NCI-H128 (cell line): ENCODE results near the gene INF2.

Experiments used
- DNase-seq: peaks from one replicate; lab custom pipeline; 2025; ENCODE audit not compliant: unreplicated experiment; lab: John Stamatoyannopoulos, UW

The INF2 gene

DNA sequence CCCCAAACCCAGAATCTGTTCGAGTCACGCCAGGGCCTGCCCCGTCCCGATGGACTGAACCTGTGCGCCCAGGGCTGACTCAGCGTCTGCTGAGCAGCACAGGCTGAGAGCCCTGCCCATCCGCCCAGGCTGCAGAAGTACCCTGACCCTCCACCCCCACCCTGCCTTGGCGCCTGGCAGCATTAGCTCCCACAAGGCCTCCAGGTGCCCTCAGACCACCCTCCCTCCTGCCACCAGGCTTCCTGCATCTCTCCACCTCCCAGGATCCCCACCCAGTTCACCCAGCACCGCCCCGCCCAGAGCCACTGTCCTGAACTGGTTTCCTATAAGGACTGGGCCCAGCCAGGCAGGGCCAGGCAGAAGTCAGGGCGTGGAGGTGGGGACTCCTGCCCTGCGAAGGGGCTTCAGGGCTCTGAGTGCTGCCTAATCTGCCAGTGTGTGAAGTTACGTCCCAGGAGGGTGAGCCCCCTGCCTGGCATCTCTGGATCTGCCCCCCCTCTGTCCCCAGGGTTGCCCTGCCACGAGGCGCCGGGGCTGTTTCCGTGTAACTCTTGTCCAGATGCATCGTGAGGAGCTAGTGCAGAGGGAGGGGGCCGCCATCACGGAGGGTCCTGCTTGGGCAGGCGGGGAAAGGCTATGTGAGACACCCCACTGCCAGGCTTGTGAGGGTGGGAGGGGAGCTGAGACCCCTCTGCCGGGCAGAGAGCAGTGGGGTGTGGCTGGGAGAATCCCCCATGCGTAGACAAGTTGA is 43.7 kb downstream of the INF2 start:
- DNase-seq, result no peak

DNA sequence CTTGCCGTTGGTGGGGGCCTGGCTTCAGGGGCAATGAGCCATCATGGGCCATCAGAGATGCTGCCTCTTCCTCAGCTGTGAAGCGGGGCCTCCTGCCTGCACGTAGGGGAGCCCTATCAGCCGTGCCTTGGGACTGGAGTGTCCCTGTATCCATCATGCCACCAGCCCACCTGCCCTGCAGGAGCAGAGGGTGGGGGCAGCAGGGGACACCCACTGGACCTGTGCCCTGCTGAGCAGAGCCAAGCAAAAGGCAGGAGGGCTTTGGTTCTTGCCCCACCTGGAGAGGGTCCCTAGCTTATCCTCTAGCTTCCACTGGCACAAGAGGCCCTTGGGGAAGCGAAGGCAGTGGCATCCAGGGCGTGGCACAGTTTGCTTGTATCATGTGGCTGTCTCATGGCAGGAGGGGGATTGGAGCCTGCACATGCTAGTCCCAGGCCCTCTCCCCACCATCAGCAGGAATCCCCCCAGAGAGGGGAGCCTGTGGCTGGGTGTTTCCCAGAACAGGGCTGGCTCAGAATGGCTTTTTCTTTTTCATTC is 44.7 kb downstream of the INF2 start:
- no peak for DNase-seq

DNA sequence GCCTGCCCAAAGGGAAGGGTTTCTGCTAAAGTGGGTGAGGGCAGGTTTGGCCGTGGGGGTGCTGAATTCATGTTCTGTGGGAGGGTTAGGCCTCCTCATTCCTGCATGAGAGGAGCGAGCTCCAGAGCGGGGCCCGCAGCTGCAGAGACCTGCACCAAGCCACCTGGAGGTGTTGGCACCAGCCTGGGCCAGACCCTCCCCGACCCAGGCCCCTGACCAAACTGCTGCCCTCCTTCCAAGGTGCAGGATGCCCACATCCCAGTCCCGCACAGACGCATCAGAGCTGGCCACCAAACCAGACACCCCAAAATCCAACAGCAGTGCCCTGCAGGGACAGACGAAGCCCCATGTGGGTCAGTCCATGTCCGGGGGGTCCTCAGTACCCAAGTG is 45.2 kb downstream of the INF2 start:
- DNase-seq, result no peak

DNA sequence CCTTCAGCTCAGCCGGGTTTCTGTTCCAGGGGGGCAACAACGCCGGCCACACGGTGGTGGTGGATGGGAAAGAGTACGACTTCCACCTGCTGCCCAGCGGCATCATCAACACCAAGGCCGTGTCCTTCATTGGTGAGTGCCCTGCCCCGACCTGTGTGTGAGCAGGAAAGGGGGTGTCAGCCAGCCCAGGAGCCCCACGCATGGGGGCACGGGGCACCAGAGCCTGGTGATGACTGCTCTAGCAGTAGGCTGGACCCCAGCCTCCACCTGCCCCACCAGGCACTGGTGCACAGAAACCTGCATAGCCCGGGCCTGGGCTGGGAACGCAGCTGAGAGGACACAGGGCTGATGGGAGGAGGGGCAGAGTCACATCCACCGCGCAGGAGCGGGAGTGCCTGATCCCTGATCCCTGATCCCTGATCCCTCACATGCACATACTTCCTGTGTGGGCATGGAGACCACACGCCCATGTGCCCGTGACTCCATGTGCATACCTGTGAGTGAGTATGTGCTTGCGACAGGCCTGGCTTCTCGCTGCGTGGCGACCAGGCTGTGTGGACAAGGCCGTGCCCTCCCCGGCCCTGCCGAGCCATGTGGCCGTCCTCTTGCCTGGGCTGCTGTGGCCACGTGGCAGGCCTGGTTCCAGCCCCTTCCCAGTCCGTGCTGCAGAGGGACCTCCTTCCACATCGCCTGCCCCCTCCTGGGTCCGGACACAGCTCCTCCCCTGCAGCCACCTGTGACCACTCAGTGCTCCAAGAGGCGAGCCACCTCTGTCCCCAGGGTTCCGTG is 45.8 kb downstream of the INF2 start:
- no peak for DNase-seq

DNA sequence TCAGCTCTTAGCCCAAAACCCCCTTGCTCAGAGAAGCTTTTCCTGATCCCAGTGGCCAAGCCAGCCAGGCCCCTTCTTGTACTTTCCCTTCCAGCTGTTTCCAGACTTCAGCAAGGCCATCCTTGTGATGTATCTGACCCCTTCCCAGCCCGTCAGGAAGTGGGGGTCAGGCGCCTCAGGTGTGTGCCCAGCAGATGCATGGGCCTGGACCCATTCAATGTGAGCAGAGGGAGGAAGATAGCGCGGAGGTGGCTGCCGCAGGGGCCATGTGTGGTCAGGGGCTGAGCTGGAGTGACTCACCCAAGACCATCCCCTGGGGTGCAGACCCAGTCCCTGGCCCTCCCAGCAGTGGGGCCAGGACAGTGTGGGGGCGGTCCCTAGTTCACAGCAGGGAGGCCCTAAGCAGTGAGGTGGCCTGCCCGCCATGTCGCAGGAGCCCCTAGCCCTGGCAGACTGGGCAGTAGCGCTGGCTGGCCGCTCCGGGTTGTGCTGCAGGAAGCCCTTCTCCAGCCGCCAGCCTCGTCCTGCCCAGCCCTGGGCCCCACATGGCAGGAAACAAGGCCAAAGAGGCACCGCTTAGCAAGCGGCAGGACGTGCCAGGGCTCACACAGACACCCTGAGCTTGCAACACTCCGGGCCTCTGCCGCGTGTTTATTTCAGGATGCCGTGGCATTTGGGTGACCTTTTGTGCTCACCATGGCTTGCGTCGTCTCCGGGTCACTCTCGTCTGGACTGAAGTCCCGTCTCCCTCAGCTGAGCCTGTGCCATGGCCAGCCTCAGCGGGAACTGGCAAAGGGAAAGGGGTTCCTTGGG is 46.6 kb downstream of the INF2 start:
- no peak for DNase-seq

DNA sequence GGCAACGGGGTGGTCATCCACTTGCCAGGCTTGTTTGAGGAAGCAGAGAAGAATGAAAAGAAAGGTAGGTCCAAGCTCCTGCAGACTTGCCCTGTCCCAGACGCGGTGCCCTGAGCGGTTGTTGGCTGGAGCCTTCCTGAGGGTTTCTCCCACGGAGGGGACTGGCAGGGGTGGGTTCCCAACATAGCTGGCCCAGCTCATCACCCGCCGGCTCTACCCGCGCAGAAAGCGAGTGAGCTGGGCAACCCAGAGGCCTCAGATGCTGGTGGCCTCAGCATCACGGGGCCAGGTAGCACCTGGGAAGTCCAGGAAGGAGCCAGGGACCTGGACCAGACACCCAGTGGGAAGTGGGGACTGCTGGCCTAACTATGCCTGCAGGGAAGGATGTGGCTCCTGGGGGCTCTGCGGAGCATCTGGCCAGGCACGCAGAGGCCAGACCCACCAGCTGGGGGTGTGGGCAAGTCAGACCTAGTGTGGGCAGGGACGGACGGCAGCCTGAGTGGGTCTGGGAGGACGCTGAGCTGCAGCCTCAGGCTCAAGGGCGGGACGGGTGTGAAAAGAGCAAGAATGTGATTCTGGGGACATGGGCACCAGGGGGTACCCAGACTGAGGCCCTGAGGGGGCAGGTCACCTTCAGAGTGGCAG is 49.1 kb downstream of the INF2 start:
- no peak for DNase-seq

DNA sequence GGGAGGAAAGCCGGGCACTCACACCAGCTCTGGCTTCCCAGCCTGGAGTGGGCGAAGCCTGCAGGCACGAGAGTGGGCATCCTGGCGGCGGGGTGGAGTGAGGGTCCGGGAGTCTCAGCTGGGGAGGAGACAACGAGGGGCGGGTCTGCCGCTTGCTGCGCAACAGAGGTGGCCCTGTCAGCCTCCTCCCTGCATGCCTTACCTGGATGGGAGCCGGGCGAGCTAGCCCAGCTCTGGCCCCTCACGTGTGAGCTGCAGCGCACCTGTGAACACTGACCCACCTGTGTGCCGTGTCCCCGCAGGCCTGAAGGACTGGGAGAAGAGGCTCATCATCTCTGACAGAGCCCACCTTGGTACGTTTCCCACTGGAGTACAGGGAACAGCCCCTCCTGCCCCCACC is 49.6 kb downstream of the INF2 start:
- no peak for DNase-seq

DNA sequence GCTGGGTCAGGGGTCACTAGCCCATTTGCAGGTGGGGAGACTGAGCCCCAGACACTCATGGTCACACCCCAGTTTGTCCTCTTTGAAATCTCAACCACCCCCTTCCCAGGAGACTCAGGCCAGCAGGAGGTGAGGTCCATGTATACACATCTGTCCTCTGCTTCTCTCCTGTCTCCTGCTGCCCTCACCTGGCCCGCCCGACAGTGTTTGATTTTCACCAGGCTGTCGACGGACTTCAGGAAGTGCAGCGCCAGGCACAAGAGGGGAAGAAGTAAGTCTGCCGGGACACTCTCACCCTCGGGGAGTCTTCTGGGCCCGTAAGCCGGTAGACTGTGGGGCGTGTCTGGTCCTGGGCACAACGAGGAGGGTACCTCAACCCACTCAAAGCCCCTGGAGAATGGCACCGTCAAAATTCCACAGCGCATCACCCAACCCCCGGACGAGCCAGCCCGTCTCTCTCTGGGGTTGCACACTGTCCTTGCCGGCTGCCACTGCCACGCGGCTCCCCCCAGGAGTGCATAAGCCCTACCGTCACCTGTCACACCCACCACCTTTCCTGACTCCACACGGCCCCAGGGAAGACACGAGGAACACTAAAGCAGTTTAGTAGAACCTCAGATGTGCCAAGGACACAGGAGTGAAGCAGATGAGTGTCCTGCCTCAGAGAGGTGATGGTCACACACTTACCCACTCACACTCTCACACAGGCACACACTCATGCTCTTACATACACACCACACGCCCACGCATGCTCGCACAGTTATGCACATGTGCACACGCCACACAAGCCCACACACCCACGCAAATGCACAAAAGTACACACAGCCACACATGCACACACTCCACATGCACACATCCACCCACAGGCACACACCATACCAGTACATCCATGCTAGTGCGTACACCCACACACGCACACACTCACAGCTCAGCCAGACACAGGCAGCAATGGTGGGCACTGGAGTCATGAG is 50.4 kb downstream of the INF2 start:
- DNase-seq, result no peak

DNA sequence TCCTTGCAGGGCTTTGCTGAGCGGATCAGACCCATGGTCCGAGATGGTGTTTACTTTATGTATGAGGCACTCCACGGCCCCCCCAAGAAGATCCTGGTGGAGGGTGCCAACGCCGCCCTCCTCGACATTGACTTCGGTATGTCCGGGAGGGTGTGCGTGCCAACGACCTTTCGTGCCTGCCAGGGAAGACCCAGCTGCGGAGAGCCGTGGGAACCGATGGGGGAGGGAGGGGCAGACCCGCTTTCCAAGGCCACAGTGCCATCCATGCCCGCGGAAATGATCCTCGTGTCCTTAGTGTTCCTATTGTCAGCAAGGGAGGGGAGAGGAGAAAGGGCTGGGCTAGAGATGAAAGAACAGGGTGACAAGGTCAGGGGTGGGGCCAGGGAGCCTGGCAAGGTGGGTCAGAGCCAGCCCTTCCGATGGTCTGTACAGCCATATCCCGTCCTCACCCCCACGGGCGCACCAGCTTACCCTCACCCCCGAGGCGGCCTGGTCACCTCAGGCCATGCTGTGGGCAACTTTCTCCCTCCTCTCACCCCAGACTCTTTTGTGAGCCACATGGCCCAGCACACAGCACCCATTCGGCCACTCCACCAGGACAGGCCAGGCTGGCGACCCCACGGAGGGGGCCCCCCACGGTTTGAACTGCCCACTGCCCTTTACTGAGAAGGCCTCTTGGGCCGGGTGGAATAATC is 51.8 kb downstream of the INF2 start:
- DNase-seq, result no peak

DNA sequence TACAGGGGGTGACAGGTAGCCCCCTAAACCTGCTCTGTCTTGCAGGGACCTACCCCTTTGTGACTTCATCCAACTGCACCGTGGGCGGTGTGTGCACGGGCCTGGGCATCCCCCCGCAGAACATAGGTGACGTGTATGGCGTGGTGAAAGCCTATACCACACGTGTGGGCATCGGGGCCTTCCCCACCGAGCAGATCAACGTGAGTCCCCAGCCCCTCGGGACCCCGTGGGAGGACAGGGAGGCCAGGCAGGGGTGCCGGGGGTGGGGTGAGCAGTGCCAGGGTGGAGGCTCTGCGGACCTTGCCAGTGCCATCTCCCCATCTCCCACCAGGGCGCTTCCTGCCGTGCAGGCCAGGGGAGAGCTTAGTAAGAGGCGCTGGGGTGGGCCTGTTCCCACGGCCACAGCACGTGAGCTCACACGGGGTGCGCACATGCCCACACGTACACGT is 52.4 kb downstream of the INF2 start:
- no peak for DNase-seq

DNA sequence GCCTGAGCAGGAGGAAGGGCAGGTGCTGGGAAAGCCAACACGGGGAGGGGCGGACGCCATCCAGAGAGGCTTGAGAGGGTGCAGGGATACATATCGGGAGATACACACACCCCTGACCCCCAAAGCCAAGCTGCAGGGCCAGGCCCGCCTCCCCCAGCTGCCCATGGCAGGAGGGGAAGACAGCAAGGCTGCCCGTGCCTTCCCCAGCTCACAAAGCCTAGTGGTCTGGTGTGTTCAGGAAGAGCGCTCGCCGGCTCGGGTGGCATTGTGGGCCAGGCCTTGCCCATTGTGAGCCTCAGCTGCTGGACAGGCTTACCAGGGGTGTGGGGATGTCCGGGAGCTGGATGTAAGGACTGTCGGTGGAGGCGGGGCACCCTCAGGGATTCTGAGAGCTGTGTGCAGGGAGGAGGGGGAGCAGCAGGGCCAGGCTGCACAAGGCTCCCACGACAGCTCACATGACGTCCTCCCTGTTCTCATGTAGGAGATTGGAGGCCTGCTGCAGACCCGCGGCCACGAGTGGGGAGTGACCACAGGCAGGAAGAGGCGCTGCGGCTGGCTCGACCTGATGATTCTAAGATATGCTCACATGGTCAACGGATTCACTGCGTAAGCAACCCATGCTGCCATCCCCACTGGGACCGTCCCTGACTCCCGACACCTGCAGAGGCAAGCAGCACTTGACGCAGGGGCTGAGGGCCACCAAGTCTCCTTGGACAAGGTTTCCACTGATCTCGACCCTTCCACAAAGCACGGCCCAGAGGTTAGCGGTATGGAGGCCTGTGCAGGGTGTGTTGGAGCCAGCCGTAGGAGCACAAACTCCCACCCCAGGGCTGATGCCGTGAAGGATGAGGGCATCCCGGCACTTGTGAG is 53.4 kb downstream of the INF2 start:
- no peak for DNase-seq

DNA sequence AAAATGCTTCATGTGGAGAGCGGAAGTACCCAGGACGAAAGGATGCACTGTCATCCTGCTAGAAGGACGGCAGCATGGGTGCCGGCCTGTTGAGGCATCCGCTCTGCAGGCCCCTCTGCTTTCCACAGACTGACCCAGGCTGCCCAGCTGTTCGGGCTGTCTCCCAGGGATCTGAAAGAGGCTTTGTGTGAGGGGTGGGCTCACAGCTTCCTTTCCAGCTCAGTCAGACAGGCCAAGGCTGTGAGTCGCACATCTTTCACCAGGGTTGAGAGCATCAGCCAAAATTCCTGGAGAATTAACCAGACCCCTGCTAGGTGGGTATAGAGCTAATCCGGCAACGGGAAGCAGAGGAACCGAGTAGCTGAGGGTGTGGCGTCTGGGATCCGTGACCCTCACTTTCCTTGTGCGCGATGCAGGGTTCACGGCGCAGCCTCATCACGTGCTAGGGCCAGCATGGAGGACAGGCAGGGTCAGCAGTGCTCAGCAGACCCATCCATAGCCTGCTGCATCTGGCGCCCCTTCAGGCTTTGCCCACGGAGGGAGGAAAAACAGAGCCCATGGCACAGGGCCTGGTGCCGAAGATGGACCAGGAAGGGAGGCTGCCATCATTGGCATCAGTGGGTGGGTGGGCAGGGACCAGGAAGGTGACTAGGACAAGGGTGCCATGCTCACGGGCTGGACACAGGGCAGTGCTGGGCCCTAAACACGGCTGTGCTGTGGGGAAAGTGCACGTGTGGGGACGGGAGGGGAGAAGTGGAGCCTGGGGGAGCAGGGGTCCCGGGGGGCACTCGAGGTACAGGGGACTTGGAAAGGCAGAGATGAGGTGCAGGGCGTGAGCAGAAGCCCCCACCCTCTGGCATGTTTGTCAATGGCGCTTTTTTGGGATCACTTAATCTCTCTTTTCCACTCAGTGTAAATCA is 54.3 kb downstream of the INF2 start:
- no peak for DNase-seq

DNA sequence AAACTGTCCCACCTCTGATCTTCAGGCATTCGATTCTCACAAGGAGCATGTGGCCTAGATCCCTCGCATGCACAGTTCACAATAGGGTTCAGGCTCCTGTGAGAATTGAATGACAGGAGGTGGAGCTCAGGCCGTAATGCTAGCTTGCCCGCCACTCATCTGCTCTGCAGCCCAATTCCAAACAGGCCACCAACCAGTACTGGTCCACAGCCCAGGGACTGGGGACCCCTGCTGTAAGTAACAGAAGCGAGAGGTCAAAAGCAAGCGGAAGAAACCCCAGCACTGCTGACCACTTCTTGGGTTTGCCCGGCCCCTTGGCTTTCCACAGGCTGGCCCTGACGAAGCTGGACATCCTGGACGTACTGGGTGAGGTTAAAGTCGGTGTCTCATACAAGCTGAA is 55.1 kb downstream of the INF2 start:
- DNase-seq, result no peak

DNA sequence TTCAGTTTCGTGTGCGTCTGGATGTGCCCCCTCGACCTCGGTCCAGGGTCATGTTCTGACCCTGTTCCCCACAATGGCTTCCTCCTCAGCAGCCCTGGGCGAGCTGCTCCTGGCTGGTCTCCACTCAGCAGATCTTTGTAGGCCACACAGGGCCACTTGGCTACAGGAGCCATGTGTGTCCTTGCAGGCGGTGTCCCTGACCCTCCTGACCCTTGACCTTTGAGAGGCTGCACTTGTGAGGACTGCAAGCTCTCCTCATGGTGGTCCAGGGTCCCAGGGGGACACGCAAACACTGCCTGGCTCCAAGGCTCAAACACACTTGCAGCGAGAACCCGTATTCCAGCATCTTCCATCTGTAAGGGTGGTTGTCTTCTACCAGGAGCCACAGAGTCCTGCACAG is 56.0 kb downstream of the INF2 start:
- DNase-seq, result no peak

DNA sequence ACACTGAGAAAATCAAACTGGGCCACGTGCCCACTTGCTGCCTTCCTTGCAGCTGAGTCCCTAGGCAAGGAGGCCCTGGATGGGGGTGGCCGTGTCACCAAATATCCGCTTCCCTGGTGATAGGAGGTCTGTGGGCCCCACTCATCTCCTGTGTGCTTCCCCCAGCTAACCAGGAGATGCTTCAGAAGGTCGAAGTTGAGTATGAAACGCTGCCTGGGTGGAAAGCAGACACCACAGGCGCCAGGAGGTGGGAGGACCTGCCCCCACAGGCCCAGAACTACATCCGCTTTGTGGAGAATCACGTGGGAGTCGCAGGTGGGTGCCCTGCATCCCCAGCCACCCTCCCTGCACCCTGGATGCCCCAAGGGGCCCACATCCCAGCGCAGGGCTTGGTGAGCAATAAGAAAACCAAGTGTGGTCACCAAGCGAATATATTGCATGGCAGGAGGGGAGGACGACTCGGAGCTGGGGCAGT is 56.7 kb downstream of the INF2 start:
- DNase-seq, result no peak

DNA sequence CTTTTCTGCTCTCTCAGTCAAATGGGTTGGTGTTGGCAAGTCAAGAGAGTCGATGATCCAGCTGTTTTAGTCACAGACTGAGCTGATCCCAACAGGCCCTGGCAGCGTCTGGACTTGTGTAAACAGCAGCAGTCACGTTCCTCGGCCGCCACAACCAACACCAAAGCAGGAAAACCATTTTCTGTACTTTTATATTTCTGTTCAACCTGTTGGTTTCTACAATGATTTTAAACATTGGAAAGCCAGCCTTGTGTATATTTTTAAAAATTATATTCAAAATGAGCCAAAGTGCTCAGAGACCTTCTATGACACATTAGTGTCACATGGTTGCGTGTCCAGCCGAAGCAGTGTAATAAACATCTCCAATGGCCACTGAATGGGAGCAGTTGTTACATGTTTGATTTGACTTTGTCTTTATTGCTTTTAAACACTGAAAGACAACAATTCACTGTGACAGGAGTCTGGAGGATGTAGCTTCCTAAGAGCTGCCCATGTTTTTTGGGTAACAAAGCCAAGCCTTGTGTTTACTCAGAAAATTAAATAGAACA is 57.6 kb downstream of the INF2 start:
- DNase-seq, result no peak

DNA sequence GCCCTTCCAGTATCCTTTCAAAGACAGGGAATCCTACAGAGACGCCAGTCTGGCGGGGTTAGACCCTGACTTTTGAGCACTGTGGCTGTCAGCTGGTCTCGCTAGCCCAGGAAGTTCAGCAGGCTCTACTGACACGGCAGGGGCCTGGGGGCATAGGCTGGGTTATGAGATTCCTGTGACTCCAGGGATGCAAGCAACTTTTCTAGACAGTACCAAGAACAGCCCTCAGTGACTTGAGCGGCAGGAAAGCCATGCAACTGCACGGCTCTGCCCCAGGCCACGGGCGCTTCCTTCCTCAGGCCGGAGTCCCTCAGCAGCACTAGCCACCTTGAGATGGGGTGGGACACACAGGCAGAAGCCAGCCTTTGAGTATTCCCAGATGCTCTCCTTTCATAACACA is 58.5 kb downstream of the INF2 start:
- DNase-seq, result no peak
